ENCODE data around the gene RBPMS2.

- TF ChIP-seq POLR2A (IDR thresholded peaks at IDR 0.05; ENCODE audit: low read length) (no peak), GATA1 (IDR thresholded peaks at IDR 0.05; ENCODE audit: low read depth, low read length) (no peak)
These were observed 78.9 kb downstream of the RBPMS2 start for GRCh38 chr15:64696481-64696880.

Data from erythroblast (primary cell).